Stimulated activated CD8-positive, alpha-beta memory T cell treated with anti-CD3 and anti-CD28 coated beads, Interleukin-4, amount 100 ng/mL, for 48 hours (primary cell): ENCODE data around the gene CLSTN1.

Experiments
- DNase-seq: peaks from one replicate; pipeline ENCODE4 v3.0.0-alpha.2; 2020

The CLSTN1 gene

DNA sequence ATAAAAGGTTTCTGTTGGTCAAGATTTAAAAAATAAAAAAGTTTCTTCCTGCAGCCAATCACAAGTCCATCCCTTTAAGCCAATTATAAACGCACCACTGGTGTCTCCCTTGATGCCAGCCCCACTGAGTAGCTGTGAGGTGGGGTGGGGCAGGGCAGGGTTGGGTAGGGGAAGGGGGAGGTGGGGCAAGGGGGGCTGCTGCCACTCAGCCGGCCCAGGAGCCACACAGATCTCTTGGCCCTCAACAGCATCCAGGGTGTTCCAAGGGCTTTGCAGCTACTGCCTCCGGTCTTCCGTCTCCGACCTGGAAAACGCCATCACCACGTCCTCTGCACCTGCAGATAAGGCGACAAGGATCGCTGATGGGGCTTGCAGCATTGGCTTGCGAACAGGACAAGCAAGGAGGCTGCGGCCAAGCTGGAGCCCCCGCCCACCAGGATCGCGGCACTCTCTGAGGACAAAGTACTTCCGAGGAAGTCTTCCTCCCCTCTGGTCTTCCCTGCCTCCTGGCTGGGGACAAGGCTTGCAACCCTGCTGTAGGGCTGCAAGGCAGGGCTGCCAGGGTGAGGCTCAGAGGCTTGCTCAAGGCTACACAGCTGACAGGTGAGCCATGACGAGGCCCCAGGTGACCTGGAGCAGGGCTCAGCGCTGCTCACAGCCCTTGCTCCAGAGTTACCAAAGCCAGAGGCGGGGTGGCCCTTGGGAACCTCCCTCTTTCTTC lies 26.8 kb upstream of the CLSTN1 start:
- no peak for DNase-seq

- DNase-seq = no peak
These were observed 26.1 kb upstream of the CLSTN1 start for GRCh38 chr1:9849691-9850441.

DNA sequence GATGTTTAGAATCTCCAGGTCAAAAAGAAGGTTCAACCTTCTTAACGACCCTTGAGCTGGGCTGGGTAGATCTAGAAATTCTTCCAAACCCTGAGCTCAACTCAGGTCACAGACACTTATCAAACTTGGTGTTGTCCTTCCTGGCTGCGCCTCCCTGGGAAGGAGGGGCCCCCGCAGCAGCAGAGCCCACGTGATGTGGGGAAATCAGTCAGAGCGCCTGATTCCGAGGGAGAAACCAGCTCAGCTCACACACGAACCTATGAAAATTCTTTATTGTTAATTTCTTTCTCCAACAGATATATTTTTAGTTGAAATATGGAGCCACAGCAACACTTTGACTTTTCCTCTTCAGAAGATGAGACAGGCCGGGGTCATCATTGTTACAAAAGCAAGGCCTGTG lies 24.3 kb upstream of the CLSTN1 start:
- no peak for DNase-seq

DNA sequence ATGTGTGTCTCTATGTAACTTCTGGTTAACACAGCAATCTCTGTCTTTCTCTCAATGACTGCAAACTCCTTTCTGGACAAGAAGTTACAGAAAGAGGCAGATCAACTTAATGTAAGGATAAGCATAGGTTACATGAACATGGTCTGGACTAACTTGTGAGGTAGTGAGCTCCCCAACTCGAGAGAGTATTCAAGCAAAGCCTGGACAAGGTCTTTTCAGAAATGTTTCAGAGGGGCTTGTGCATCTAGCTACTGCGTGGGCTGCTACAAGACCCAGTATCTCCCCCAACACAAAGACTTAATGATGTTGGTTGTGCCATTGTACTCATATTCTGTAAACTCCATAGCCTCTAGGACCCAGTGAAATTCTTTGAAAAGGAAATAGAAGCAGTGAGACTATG lies 23.5 kb upstream of the CLSTN1 start:
- no peak for DNase-seq

GRCh38 chr1:9846611-9847171 lies 22.9 kb upstream of the CLSTN1 start:
- no peak for DNase-seq

GRCh38 chr1:9845914-9846313 lies 22.1 kb upstream of the CLSTN1 start:
- no peak for DNase-seq

DNA sequence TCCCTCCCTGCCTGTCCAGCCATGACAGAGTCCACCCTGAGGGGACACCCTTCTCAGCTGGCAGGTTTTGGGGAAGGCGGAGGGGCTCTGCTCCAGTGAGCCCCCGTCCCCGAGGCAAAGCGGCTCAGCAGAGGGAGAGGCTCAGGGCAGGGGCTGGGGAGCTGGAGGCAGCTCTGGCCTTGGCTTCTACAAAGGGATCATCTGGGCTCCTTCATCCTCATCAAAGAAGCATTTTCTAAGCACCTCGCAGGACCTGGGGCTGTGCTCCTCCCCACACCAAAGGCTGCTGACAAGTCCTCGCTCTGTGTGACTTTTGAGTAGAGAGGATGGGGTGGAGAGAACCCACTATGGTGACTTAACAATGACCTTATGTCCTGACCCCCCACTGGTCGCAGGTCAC lies 21.0 kb upstream of the CLSTN1 start:
- no peak for DNase-seq

DNA sequence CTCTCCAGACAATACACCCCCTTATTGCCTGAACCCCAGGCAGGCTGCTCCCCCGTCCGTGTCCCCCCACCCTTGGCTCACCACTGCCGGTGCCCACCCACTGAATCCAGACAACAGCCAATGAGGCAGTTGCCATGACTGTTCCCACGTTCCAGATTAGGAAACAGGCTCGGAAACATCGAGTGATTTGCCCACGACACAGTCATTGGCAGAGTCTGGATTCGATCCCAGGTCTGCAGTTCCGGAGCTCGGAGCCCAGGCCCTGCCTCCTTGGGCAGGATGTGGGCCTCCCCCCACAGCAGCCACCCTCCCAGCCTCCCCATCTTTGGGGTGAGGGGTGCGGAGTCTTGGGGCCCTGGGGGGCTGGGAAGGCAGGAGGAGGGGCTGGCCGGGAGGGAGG lies 20.3 kb upstream of the CLSTN1 start:
- DNase-seq = no peak

DNA sequence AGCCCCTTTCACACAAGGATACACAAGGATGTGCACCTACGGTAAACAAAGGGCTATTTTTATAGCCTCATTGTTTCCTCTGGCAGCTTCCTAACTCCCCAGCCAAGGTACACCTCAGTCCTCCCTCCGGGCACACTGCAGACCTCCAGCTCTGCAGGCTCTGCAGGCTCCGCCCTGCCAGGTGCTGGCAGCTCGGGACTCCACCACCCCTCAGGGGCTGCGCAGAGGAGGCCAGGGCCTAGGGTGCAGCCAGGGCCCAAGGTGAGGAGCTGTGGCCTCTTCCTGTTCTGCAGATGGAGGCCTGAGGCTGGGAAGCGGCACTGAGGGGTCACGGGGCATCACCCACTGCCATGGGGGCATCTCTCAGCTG lies 19.8 kb upstream of the CLSTN1 start:
- no peak for DNase-seq

GRCh38 chr1:9842781-9843575 lies 19.2 kb upstream of the CLSTN1 start:
- DNase-seq = no peak

GRCh38 chr1:9842073-9842711 lies 18.4 kb upstream of the CLSTN1 start:
- no peak for DNase-seq

GRCh38 chr1:9841460-9841859 lies 17.7 kb upstream of the CLSTN1 start:
- no peak for DNase-seq

DNA sequence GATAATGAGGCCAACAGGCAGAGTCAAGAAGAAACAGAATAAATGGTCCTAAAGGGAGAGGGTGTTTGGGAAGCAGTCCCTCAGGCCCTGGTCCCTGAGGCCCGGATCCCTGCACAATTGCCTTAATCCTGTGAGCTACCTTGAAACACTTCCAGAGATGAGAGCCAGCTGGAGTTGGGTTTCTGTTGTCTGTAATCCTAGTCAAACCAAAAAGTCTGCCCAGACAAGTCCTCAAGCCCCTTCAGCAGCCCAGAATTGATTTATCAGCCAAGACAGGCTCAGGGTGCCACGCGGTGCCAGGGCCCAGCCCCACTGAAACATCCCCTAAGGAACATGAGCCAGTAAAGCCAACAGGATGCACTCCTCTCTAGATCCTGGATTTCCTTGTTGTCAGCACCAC lies 16.4 kb upstream of the CLSTN1 start:
- no peak for DNase-seq

GRCh38 chr1:9838946-9839345 lies 15.2 kb upstream of the CLSTN1 start:
- no peak for DNase-seq

- no peak for DNase-seq
These were observed 12.8 kb upstream of the CLSTN1 start for GRCh38 chr1:9836632-9836960.

- DNase-seq = no peak
These were observed 12.2 kb upstream of the CLSTN1 start for GRCh38 chr1:9835758-9836631.

- no peak for DNase-seq
These were observed 11.6 kb upstream of the CLSTN1 start for GRCh38 chr1:9835404-9835757.

GRCh38 chr1:9833632-9834031 lies 9.9 kb upstream of the CLSTN1 start:
- no peak for DNase-seq

DNA sequence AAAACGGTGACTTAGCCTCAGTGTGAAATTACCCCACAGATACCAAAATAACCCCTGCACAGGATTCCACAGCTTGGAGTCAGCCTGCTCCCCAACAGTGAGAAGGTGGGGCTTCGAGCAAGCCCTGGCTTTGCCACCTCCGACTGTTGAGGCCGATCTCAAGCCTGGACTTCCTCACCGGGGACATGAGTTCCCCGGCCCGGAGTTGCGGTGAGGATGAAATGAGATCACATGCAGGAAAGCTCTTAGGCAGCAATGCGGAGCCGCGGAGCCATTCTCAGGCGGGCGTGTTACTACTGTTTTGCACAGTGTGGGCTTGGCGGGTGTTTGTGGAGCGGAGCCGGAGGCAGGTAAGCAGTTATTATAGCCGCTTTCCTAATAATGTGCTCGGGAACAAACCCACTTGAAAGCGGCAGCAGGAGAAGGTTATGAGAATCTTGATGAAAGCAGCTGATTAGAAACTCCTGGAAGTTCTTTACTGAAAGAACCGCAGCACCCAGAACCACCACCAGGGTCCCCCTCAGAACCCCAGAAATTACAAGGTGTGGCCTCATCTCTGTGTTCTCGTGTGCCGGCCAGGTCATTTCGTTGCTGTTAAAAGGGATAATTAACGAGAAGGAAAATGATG lies 3.9 kb upstream of the CLSTN1 start:
- no peak for DNase-seq

DNA sequence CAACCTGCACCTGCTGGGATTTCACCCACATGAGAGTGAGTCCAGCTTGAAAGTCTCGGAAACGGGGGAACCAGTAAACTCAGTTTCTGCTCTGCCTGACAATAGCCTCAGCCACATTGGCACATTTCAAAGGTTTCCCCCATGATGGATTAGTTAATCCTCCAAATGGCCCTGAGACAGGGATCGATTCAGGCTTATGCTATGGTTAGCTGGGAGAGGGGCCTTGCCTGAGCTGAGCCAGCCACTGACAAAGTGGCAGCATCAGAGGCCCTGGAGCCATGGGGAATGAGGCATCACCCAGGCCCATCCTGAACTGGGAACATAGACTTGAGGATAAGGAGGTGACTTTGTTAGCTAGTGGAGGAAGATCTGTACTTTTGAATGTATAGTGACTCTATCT lies 2.9 kb upstream of the CLSTN1 start:
- DNase-seq = no peak

GRCh38 chr1:9826087-9826486 lies 2.3 kb upstream of the CLSTN1 start:
- DNase-seq = no peak
